H1 (cell line): ENCODE measurements around the gene NEUROG1. TPM values are rescaled to one million over a fixed set of nuclear protein-coding genes. Genes with fewer than 3 reads are reported as not detected.

ENCODE experiments used
- CHD7 ChIP-seq: fragments of 300-600 bp; sonication (generic); IDR thresholded peaks from 2 replicates; pipeline ENCODE4 v1.7.1; 2012; ENCODE audit warnings: low read length, moderate library complexity, mild to moderate bottlenecking, inconsistent platforms; ENCODE audit not compliant: insufficient replicate concordance
- GABPA ChIP-seq: IDR thresholded peaks from 2 replicates; pipeline ENCODE4 v1.6.1; 2011; ENCODE audit warnings: mild to moderate bottlenecking, low read length, moderate library complexity, borderline replicate concordance; ENCODE audit not compliant: insufficient read depth
- HDAC6 ChIP-seq: IDR thresholded peaks from one replicate; pipeline ENCODE4 v1.7.1; 2012; ENCODE audit warnings: low read depth, mild to moderate bottlenecking, inconsistent platforms, low read length, moderate library complexity
- JUND ChIP-seq: IDR thresholded peaks from 2 replicates; pipeline ENCODE4 v1.6.1; 2011; ENCODE audit warnings: mild to moderate bottlenecking, improper control_type of control experiment, low read length
- KDM4A ChIP-seq: IDR thresholded peaks from one replicate; pipeline ENCODE4 v1.7.1; 2012; ENCODE audit warnings: low read depth, mild to moderate bottlenecking, moderate library complexity, low read length, inconsistent platforms; ENCODE audit not compliant: severe bottlenecking
- MAFK ChIP-seq: IDR thresholded peaks from 2 replicates; pipeline ENCODE4 v1.6.1; 2012; ENCODE audit warnings: low read depth, mild to moderate bottlenecking, improper control_type of control experiment, low read length
- NRF1 ChIP-seq: IDR thresholded peaks from 2 replicates; pipeline ENCODE4 v1.6.1; 2011; ENCODE audit warnings: mild to moderate bottlenecking, low read depth, low read length, improper control_type of control experiment
- polyA plus RNA-seq, 7 experiments: library from polyadenylated mRNA; depleted of rRNA in 3 of 7; stranded (reverse) in 5 of 7; unstranded in 2 of 7; fragments of >200 nt in 5 of 7; fragments of 200-250 nt in 2 of 7; gene quantifications; 1 replicate in 5 of 7; 2 replicates in 1 of 7; 4 replicates in 1 of 7; pipeline versions ENCODE4 v1.2.1 to v1.2.3, GENCODE V29; 2011 to 2013; ENCODE audit warnings: missing spikeins in 2 of 7, mixed read lengths in 2 of 7
- total RNA-seq: library from RNA; stranded (reverse); fragmentation: NEBNext Ultra II Directional; extraction: Animal tissue kit (Norgen Biotek cat#: 25700); gene quantifications from 2 replicates; pipeline ENCODE4 v1.2.1, GENCODE V29; 2021

The NEUROG1 gene
- total and polyA plus RNA-seq, 2 of the 8 experiments (the other 6 are each of a cell fraction or from before 2014, with no cell fraction given) = not detected

DNA sequence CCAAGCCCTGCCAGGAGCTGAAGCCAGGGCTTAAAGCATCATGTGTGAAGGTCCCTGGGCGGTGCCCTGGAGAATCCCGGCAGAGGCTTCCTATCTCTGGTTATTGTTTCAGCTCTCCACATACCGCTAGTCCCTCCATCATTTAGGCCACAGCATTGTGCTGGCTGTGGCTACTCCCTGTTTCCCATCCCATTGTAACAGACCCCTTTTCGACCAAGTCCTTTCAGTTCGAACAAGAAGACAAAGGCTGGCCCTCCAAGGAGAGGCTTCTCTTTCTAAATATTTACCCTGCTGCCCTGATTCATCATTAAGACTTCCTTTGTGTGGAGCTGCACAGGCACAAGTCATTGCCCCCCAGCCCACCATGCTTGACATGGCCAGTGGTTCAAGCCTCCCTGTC, 41.6 kb downstream of the NEUROG1 start (continued):
- TF ChIP-seq JUND (no peak), NRF1 (no peak), HDAC6 (no peak), KDM4A (no peak), MAFK (no peak), CHD7 (no peak), GABPA (no peak)
